Measurements from ENCODE around the gene CDK6.

CDK6 gene

DNA sequence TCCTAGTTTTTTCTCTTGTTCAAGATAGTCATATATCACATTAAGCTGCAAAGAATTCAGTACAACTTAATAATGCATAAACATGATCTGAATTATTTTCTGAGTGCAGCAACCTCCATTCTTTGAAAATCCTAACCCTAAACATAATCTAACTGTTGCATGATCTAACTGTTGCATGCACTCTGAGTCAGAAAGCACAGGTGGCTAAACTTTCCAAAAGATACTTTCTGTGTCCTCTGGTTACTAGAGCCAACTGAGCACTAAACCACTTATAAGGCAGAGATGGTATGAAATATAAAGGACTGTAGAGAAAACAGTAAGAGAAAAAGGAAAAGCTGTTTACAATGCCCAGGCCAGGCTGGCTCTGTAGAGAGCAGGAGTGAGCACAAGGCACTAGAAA lies 223.2 kb downstream of the CDK6 start:
- peak overlapping the region in 1 of 2 experiments; percentile 43 for H3K27ac ChIP-seq (ENCODE audit: insufficient read depth in 1 of 2, low read depth in 1 of 2, low read length in 2 of 2, poor library complexity in 1 of 2, severe bottlenecking in 2 of 2)
- H3K27me3 ChIP-seq (replicated peaks in 2 of 5; ENCODE audit: control insufficient read depth in 4 of 5, insufficient read depth in 5 of 5, low read length in 4 of 5): no peaks in the 10 kb centered on the region
- H3K36me3 ChIP-seq (ENCODE audit: control insufficient read depth in 4 of 4, insufficient read depth in 4 of 4, low read length in 3 of 4): peaks cover 32 to 86% (median 56%) of the 10 kb centered on the region in 4 experiments
- ChIA-PET POLR2A (no interaction called here), CTCF (interaction anchor here (0.6 to 4.1 kb wide), 5 partner anchors 9 to 433 kb away, joined by 3 to 21 read pairs (median 5); no protein-coding TSS in a partner anchor)
- H3K9me3 ChIP-seq (ENCODE audit: control extremely low read depth in 1 of 5, control insufficient read depth in 4 of 5, insufficient read depth in 2 of 5, low read depth in 1 of 5, low read length in 4 of 5): no peaks in the 10 kb centered on the region
- DNase-seq: no peak
- peaks cover 0 to 7% (median 0%) of the 10 kb centered on the region in 4 experiments for H3K4me1 ChIP-seq (ENCODE audit: control extremely low read depth in 1 of 4, control insufficient read depth in 4 of 4, insufficient read depth in 4 of 4, low read length in 3 of 4)
- H3K4me3 ChIP-seq (ENCODE audit: control insufficient read depth in 1 of 7, extremely low read depth in 1 of 7, insufficient read depth in 4 of 7, low read depth in 2 of 7, low read length in 6 of 7): no peak overlapping the region

DNA sequence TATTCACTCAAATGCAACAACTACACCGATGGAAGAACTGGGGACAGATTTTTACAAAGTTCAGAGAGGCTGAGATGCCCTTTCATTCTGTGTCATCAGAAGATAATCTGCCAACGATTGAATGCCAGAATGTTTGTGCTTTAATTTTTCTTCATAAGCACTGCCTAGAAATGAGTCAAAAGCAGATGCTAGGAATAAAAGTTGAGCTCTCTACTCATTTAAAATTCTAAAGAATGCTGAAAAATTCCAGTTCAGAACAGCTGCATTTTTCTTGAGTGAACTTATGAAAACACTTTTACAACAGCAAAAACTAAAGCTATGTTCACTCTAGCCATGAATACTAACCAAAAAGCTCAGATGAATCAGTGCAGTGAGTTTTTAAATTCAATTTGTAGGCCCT lies 223.9 kb downstream of the CDK6 start:
- H3K27ac ChIP-seq (ENCODE audit: insufficient read depth in 1 of 2, low read depth in 1 of 2, low read length in 2 of 2, poor library complexity in 1 of 2, severe bottlenecking in 2 of 2): peak overlapping the region in 1 of 2 experiments; percentile 7
- ChIA-PET CTCF (interaction anchor here (0.6 to 4.1 kb wide), 6 partner anchors 9 to 220 kb away, joined by 3 to 21 read pairs (median 6); partner anchors contain the start of gene FAM133B), POLR2A (no interaction called here)
- DNase-seq: no peak
- peaks cover 34 to 85% (median 52%) of the 10 kb centered on the region in 4 experiments for H3K36me3 ChIP-seq (ENCODE audit: control insufficient read depth in 4 of 4, insufficient read depth in 4 of 4, low read length in 3 of 4)
- no peaks in the 10 kb centered on the region for H3K27me3 ChIP-seq (replicated peaks in 2 of 5; ENCODE audit: control insufficient read depth in 4 of 5, insufficient read depth in 5 of 5, low read length in 4 of 5)
- H3K9me3 ChIP-seq (ENCODE audit: control extremely low read depth in 1 of 5, control insufficient read depth in 4 of 5, insufficient read depth in 2 of 5, low read depth in 1 of 5, low read length in 4 of 5): no peaks in the 10 kb centered on the region
- H3K4me3 ChIP-seq (ENCODE audit: control insufficient read depth in 1 of 7, extremely low read depth in 1 of 7, insufficient read depth in 4 of 7, low read depth in 2 of 7, low read length in 6 of 7): no peak overlapping the region
- 100% methylated on average over 1 of the region's 2 CpGs for WGBS (ENCODE audit: insufficient coverage)
- H3K4me1 ChIP-seq (ENCODE audit: control extremely low read depth in 1 of 4, control insufficient read depth in 4 of 4, insufficient read depth in 4 of 4, low read length in 3 of 4): peaks cover 0 to 7% (median 0%) of the 10 kb centered on the region in 4 experiments

DNA sequence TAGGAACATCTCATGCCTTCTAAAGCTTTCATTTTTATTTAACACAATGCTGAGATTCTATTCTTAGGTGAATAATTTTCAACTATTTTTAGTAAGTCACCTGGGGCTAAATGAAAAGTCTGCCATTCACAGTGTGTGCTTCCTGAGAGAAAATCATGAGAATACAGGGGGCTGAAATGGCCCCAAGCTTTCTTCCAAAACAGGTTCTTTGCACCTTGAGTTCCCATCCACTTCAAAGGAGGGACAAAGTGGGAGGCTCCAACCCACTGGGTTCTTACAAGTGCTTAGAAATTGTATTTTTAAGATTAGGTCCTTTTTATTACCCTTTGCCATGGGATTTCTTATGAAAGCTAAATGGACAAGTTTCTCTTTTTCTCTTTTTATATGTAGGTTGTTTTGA lies 224.6 kb downstream of the CDK6 start:
- POLR2A ChIA-PET: no interaction called here
- peaks cover 28 to 84% (median 51%) of the 10 kb centered on the region in 4 experiments for H3K36me3 ChIP-seq (ENCODE audit: control insufficient read depth in 4 of 4, insufficient read depth in 4 of 4, low read length in 3 of 4)

DNA sequence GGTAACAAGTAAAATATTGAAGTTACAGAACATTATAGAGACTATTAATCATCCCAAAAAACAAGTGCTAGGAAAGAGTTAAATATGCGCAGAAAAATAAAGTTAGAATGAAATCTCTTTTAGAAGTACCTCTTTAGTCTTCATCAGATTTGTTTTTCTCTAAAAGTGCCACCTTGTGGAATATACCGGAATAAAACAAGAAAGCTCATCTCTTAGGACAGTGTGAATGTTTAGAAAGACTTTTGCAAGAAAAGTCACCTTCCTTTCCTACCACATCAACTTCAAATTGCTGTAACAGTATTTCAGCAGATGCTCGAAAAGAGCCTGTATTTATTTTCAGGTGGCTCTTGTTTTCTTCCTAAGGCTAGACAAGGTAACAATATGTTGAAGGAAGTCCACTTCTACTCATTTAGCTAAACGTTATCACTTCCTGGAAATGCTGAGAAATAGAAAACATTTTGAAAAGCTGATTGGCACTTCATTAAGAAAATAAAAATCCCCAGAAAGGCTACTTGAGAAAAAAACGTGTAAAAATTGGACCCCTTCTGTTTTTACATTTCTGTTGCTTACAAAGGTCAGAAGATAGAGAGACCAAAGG lies 226.4 kb downstream of the CDK6 start:
- POLR2A ChIA-PET: no interaction called here
- Histone ChIP-seq H3K4me3 (ENCODE audit: control insufficient read depth in 1 of 7, extremely low read depth in 1 of 7, insufficient read depth in 4 of 7, low read depth in 2 of 7, low read length in 6 of 7) (no peak overlapping the region), H3K27ac (ENCODE audit: insufficient read depth in 1 of 2, low read depth in 1 of 2, low read length in 2 of 2, poor library complexity in 1 of 2, severe bottlenecking in 2 of 2) (peak overlapping the region in 1 of 2 experiments; percentile 38), H3K36me3 (ENCODE audit: control insufficient read depth in 4 of 4, insufficient read depth in 4 of 4, low read length in 3 of 4) (peaks cover 26 to 83% (median 46%) of the 10 kb centered on the region in 4 experiments), H3K9me3 (ENCODE audit: control extremely low read depth in 1 of 5, control insufficient read depth in 4 of 5, insufficient read depth in 2 of 5, low read depth in 1 of 5, low read length in 4 of 5) (no peaks in the 10 kb centered on the region), H3K27me3 (replicated peaks in 2 of 5; ENCODE audit: control insufficient read depth in 4 of 5, insufficient read depth in 5 of 5, low read length in 4 of 5) (no peaks in the 10 kb centered on the region), H3K4me1 (ENCODE audit: control extremely low read depth in 1 of 4, control insufficient read depth in 4 of 4, insufficient read depth in 4 of 4, low read length in 3 of 4) (peaks cover 0 to 7% (median 0%) of the 10 kb centered on the region in 4 experiments)
- CTCF ChIA-PET: interaction anchor here (0.6 to 2.6 kb wide), 9 partner anchors 11 to 446 kb away, joined by 3 to 15 read pairs (median 3); partner anchors contain the start of genes FAM133B and RBM48
- peak; percentile 45 to 71 (median 71) for DNase-seq
- 40% methylated on average over 1 of the region's 5 CpGs for WGBS (ENCODE audit: insufficient coverage)

More for the DNA sequence above, 224.6 kb downstream of the CDK6 start:
- Histone ChIP-seq H3K9me3 (ENCODE audit: control extremely low read depth in 1 of 5, control insufficient read depth in 4 of 5, insufficient read depth in 2 of 5, low read depth in 1 of 5, low read length in 4 of 5) (no peaks in the 10 kb centered on the region), H3K4me1 (ENCODE audit: control extremely low read depth in 1 of 4, control insufficient read depth in 4 of 4, insufficient read depth in 4 of 4, low read length in 3 of 4) (peaks cover 0 to 7% (median 0%) of the 10 kb centered on the region in 4 experiments), H3K4me3 (ENCODE audit: control insufficient read depth in 1 of 7, extremely low read depth in 1 of 7, insufficient read depth in 4 of 7, low read depth in 2 of 7, low read length in 6 of 7) (no peak overlapping the region), H3K27ac (ENCODE audit: insufficient read depth in 1 of 2, low read depth in 1 of 2, low read length in 2 of 2, poor library complexity in 1 of 2, severe bottlenecking in 2 of 2) (peak overlapping the region in 1 of 2 experiments; percentile 8), H3K27me3 (replicated peaks in 2 of 5; ENCODE audit: control insufficient read depth in 4 of 5, insufficient read depth in 5 of 5, low read length in 4 of 5) (no peaks in the 10 kb centered on the region)
- CTCF ChIA-PET: interaction anchor here (1.1 to 4.1 kb wide), 7 partner anchors 8 to 237 kb away, joined by 3 to 21 read pairs (median 6); partner anchors contain the start of gene FAM133B
- DNase-seq: no peak

DNA sequence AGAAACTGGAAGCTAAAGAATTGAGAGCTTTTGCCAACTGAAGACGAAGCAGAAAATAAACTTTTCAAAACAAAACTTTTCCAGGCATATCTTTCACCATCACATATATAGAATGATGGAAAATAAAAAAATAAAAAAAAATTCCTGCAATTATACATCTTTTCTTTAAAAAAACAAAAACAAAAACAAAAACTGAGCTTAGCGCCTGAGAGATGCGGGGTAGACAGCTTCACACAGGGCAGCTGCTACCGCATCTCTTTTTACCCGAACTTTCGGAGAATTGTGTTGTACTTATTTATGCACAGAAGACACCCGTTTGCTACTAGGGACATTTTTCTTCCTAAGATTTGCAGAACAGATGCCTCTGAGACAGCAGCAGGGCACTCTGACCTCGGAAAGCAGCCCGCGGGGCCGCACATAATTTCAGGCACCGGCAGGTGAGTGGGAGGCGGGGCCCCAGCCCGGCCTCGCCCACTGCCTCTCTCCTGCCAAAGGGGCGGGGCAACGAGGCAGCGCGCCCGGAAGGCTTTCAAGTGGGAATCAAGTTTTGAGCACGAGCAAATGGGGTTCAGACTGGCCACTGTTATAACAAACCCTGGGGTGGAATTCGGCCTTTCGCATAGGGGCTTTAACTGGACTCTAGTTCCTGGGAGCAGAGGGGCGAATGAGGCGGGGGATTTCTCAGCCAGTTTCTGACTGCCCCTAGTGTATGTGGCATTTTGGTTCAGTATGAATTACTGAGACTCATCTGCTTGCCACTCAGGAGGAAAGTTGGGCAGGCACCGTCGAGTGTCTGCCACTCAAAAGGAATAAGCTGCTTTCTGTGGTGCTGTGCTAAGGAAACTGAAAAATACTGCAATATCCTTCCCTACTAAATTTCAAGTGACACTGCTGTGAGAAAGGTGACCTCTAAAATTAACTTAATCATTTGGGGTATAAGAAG lies 227.7 kb downstream of the CDK6 start:
- POLR2A ChIA-PET: interaction anchor here (0.6 kb wide), 1 partner anchor 326 kb away, joined by 6 read pairs; no protein-coding TSS in a partner anchor
- Histone ChIP-seq H3K27me3 (replicated peaks in 2 of 5; ENCODE audit: control insufficient read depth in 4 of 5, insufficient read depth in 5 of 5, low read length in 4 of 5) (no peaks in the 10 kb centered on the region), H3K27ac (ENCODE audit: insufficient read depth in 1 of 2, low read depth in 1 of 2, low read length in 2 of 2, poor library complexity in 1 of 2, severe bottlenecking in 2 of 2) (no peak overlapping the region), H3K4me1 (ENCODE audit: control extremely low read depth in 1 of 4, control insufficient read depth in 4 of 4, insufficient read depth in 4 of 4, low read length in 3 of 4) (peaks cover 0 to 7% (median 0%) of the 10 kb centered on the region in 4 experiments), H3K4me3 (ENCODE audit: control insufficient read depth in 1 of 7, extremely low read depth in 1 of 7, insufficient read depth in 4 of 7, low read depth in 2 of 7, low read length in 6 of 7) (peak overlapping the region in 1 of 7 experiments; percentile 10), H3K9me3 (ENCODE audit: control extremely low read depth in 1 of 5, control insufficient read depth in 4 of 5, insufficient read depth in 2 of 5, low read depth in 1 of 5, low read length in 4 of 5) (no peaks in the 10 kb centered on the region), H3K36me3 (ENCODE audit: control insufficient read depth in 4 of 4, insufficient read depth in 4 of 4, low read length in 3 of 4) (peaks cover 21 to 69% (median 38%) of the 10 kb centered on the region in 4 experiments)
- CTCF ChIA-PET: interaction anchor here (0.6 to 1.3 kb wide), 3 partner anchors 80 to 384 kb away, joined by 3 read pairs; partner anchors contain the start of gene RBM48
- 72% methylated on average over 24 of the region's 27 CpGs for WGBS (ENCODE audit: insufficient coverage)
- DNase-seq: no peak

DNA sequence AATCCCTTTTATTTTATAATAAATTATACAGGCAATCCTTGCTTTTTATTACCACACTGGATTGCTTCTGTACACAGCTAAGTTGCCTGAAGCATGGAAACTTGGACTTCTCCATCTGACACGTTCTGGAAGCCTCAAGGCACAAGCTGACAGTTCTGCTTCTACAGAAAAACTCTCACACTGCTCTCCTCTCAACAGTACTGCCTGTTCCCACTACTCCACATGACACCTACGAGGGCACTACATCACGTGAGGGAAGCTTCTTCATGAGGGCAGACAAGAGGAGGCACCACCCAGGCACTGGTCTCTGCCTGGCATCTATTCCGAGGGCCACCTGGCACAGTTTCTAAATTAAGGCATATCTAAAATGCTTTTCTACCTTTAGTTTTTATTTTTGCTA lies 229.4 kb downstream of the CDK6 start:
- 78% methylated on average over 3 of the region's 4 CpGs for WGBS (ENCODE audit: insufficient coverage)
- peaks cover 12 to 52% (median 25%) of the 10 kb centered on the region in 4 experiments for H3K36me3 ChIP-seq (ENCODE audit: control insufficient read depth in 4 of 4, insufficient read depth in 4 of 4, low read length in 3 of 4)
- peaks cover 0 to 7% (median 0%) of the 10 kb centered on the region in 4 experiments for H3K4me1 ChIP-seq (ENCODE audit: control extremely low read depth in 1 of 4, control insufficient read depth in 4 of 4, insufficient read depth in 4 of 4, low read length in 3 of 4)
- H3K27ac ChIP-seq (ENCODE audit: insufficient read depth in 1 of 2, low read depth in 1 of 2, low read length in 2 of 2, poor library complexity in 1 of 2, severe bottlenecking in 2 of 2): no peak overlapping the region
- POLR2A ChIA-PET: no interaction called here
- H3K27me3 ChIP-seq (replicated peaks in 2 of 5; ENCODE audit: control insufficient read depth in 4 of 5, insufficient read depth in 5 of 5, low read length in 4 of 5): no peaks in the 10 kb centered on the region
- CTCF ChIA-PET: interaction anchor here (1.4 to 1.8 kb wide), 2 partner anchors 13 to 14 kb away, joined by 4 to 7 read pairs; no protein-coding TSS in a partner anchor
- H3K9me3 ChIP-seq (ENCODE audit: control extremely low read depth in 1 of 5, control insufficient read depth in 4 of 5, insufficient read depth in 2 of 5, low read depth in 1 of 5, low read length in 4 of 5): no peaks in the 10 kb centered on the region
- DNase-seq: no peak
- H3K4me3 ChIP-seq (ENCODE audit: control insufficient read depth in 1 of 7, extremely low read depth in 1 of 7, insufficient read depth in 4 of 7, low read depth in 2 of 7, low read length in 6 of 7): no peak overlapping the region

Measured in common myeloid progenitor, CD34-positive (primary cell).